ENCODE measurements around the gene HM13.
"Not testable (repeated sequence)": the region's sequence is repeated elsewhere in the genome, so short reads cannot be mapped to it uniquely, and the experiment has no call there.

HM13 gene

GRCh38 chr20:31502884-31503673 is 11.2 kb upstream of the HM13 start:
- DNase-seq, result peak; percentile 11

- no peak for DNase-seq
Measured at GRCh38 chr20:31505903-31506302, 8.3 kb upstream of the HM13 start.

- no peak for DNase-seq
Measured at GRCh38 chr20:31508517-31509244, 5.6 kb upstream of the HM13 start.

- no peak for DNase-seq
Measured at GRCh38 chr20:31515072-31515774, 981 bp downstream of the HM13 start.

GRCh38 chr20:31515775-31516107 is 1.5 kb downstream of the HM13 start:
- no peak for DNase-seq

GRCh38 chr20:31516166-31516565 is 1.9 kb downstream of the HM13 start:
- no peak for DNase-seq

GRCh38 chr20:31516651-31517050 is 2.4 kb downstream of the HM13 start:
- DNase-seq, result no peak

- no peak for DNase-seq
Measured at GRCh38 chr20:31517373-31517772, 3.1 kb downstream of the HM13 start.

GRCh38 chr20:31521267-31521666 is 7.0 kb downstream of the HM13 start:
- not testable (repeated sequence) for DNase-seq

- no peak for DNase-seq
Measured at GRCh38 chr20:31522731-31523130, 8.5 kb downstream of the HM13 start.

GRCh38 chr20:31523361-31524283 is 9.4 kb downstream of the HM13 start:
- no peak for DNase-seq

- no peak for DNase-seq
Measured at GRCh38 chr20:31527266-31527665, 13.0 kb downstream of the HM13 start.

- DNase-seq, result no peak
Measured at GRCh38 chr20:31535298-31535697, 21.1 kb downstream of the HM13 start.

- no peak for DNase-seq
Measured at GRCh38 chr20:31536575-31536974, 22.3 kb downstream of the HM13 start.

- DNase-seq, result no peak
Measured at GRCh38 chr20:31537116-31537871, 23.1 kb downstream of the HM13 start.

GRCh38 chr20:31537890-31538289 is 23.6 kb downstream of the HM13 start:
- DNase-seq, result no peak

GRCh38 chr20:31538326-31538725 is 24.1 kb downstream of the HM13 start:
- DNase-seq, result no peak

GRCh38 chr20:31539636-31540035 is 25.4 kb downstream of the HM13 start:
- not testable (repeated sequence) for DNase-seq

- no peak for DNase-seq
Measured at GRCh38 chr20:31540406-31540805, 26.2 kb downstream of the HM13 start.

- no peak for DNase-seq
Measured at GRCh38 chr20:31542201-31542842, 28.1 kb downstream of the HM13 start.

GRCh38 chr20:31542963-31543362 is 28.7 kb downstream of the HM13 start:
- no peak for DNase-seq

Measured in DMS79 (cell line).